Measurements from ENCODE around the gene IFITM5. TPM values are rescaled to one million over a fixed set of nuclear protein-coding genes. Genes with fewer than 3 reads are reported as not detected.

The IFITM5 gene
- total and polyA plus RNA-seq, 2 of the 8 experiments (the other 6 are each of a cell fraction or from before 2014, with no cell fraction given) = not detected

GRCh38 chr11:276219-276618 is 23.1 kb downstream of the IFITM5 start (continued):
- no peak for TF ChIP-seq CHD7 (IDR thresholded peaks at IDR 0.05; ENCODE audit: insufficient replicate concordance, low read length)
- TF ChIP-seq BCL11A (IDR thresholded peaks at IDR 0.05; ENCODE audit: low read depth in 2 of 2, low read length in 2 of 2) = no peak
- TF ChIP-seq GTF2F1 (IDR thresholded peaks at IDR 0.05; ENCODE audit: borderline replicate concordance, low read depth, low read length) = no peak
